ENCODE measurements around the gene SCIMP. TPM values are rescaled to one million over a fixed set of nuclear protein-coding genes. Genes with fewer than 3 reads are reported as not detected.
"Not testable (repeated sequence)": the region's sequence is repeated elsewhere in the genome, so short reads cannot be mapped to it uniquely, and the experiment has no call there.

The SCIMP gene
- total RNA-seq, 2 experiments from 2014 or later = not detected

DNA sequence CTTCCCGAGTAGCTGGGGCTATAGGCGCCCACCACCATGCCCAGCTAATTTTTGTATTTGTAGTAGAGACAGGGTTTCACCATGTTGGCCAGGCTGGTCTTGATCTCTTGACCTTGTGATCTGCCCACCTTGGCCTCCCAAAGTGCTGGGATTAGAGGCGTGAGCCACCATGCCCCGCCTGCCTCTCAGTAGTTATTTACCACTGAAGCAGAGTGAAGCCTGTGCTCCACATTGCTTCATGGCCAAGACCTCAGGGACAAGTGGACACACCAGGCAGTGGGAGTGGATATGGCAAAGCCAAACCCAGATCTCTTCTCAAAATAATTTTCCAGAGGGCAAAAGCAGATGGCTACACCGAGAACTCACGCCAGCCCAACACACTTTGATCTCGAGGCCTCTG is 1.2 kb downstream of the SCIMP start:
- H3K4me3 Mint-ChIP-seq; H3K27ac Mint-ChIP-seq; H3K36me3 Mint-ChIP-seq (ENCODE audit: low read depth); H3K9me3 Mint-ChIP-seq; intact Hi-C loops (cut with micrococcal nuclease); CTCF ChIA-PET; DNase-seq; H3K27me3 Mint-ChIP-seq (ENCODE audit: low read depth): not testable (repeated sequence)
- H3K4me1 Mint-ChIP-seq (ENCODE audit: low read depth) = peaks cover 11% of the 10 kb centered on the region

DNA sequence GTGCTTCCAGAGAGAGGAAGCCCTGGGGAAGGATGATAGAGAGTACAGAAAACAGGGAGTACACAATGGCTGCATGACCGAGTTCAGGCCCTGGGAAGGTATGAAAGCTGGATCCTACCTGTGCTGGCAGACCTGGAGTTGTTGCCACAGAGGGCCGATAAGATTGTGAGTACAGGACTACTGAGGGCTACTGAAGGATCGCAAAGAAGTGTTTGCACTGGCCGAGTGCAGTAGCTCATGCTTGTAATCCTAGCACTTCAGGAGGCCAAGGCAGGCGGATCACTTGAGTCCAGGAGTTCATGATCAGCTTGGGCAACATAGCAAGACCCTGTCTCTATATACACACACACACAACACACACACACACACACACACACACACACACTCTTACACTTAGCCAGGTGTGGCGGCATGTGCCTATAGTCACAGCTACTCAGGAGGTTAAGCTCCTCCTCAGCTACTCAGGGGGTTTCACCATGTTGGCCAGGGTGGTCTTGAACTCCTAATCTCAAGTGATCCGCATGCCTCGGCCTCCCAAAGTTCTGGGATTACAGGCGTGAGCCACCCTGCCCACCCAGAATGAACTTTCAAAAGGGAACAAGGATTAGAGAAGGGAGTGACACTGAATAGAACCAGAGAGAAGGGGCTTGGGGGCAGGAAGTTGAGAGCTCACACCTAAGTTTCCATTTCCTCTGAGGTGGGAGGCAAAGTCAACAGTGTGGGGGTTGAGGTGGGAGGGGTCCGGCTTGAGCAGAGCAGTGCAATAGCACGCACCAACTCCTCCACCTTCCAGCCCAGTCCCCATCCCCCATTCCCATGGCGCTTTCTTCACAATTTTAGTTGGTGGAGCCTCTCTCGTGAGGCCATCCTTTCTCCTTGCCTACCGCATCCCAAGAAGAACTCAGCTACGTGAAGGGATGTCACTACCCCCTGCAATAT is 7.5 kb downstream of the SCIMP start:
- intact Hi-C loops (cut with micrococcal nuclease) = no loop called here
- Mint-ChIP-seq H3K4me3 (no peak overlapping the region), H3K9me3 (no peaks in the 10 kb centered on the region), H3K27ac (no peak overlapping the region), H3K4me1 (ENCODE audit: low read depth) (peaks cover 17% of the 10 kb centered on the region), H3K36me3 (ENCODE audit: low read depth) (peaks cover 1% of the 10 kb centered on the region), H3K27me3 (ENCODE audit: low read depth) (no peaks in the 10 kb centered on the region)
- peak; percentile 33 for DNase-seq
- CTCF ChIA-PET = interaction anchor here (0.6 to 4.3 kb wide), 3 partner anchors 10 to 46 kb away, joined by 4 to 22 read pairs (median 7); no protein-coding TSS in a partner anchor

DNA sequence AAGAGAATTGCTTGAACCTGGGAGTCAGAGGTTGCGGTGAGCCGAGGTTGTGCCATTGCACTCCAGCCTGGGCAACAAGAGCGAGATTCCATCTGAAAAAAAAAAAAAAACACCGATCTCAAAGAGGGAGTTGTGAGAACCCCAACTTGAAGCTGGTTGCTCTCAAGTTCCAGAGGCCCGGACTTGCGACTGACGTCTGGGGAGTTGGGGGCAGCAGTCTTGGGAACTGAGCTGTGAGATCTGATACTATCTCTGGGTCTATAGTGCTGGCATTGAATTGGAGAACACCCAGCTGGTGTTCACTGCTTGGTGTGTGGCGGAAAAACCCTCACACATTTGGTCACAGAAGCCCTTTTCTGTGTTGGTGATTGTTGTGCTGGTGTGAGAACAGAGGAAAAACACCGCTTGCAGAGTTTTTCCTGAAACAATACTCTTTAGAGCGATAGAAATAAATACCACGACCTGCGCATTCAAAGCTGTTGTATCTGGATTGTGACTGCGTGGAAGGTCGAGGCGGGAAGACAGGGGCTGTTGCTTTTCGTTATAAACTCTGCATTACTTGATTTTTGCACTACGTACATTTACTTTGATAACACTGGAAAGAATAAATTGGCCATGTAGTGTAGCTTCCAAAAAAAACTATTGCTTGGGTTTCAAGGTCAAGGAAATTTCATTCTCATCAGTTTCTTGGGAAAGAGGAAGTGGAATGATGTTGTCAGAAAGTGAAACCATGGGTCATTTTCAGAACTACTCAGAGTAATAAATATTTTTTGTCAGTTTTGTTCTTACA is 8.8 kb downstream of the SCIMP start:
- Mint-ChIP-seq H3K27ac (no peak overlapping the region), H3K4me3 (no peak overlapping the region), H3K4me1 (ENCODE audit: low read depth) (peaks cover 24% of the 10 kb centered on the region), H3K9me3 (no peaks in the 10 kb centered on the region), H3K36me3 (ENCODE audit: low read depth) (peaks cover 1% of the 10 kb centered on the region), H3K27me3 (ENCODE audit: low read depth) (no peaks in the 10 kb centered on the region)
- CTCF ChIA-PET = interaction anchor here (4.3 kb wide), 1 partner anchor 11 kb away, joined by 22 read pairs; no protein-coding TSS in a partner anchor
- intact Hi-C loops (cut with micrococcal nuclease) = no loop called here
- DNase-seq = no peak

DNA sequence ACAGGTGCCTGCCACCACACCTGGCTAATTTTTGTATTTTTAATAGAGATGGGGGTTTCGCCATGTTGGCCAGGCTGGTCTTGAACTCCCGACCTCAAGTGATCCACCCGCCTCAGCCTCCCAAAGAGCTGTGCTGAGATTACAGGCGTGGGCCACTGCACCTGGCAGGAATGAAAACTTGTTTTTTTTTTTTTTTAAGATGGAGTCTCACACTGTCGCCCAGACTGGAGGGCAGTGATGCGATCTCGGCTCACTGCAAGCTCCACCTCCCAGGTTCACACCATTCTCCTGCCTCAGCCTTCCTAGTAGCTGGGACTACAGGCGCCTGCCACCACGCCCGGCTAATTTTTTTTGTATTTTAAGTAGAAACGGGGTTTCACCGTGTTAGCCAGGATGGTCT is 12.7 kb downstream of the SCIMP start:
- H3K27me3 Mint-ChIP-seq (ENCODE audit: low read depth); H3K4me3 Mint-ChIP-seq; H3K9me3 Mint-ChIP-seq; H3K27ac Mint-ChIP-seq; CTCF ChIA-PET; DNase-seq; H3K36me3 Mint-ChIP-seq (ENCODE audit: low read depth): not testable (repeated sequence)
- intact Hi-C loops (cut with micrococcal nuclease) = loop anchor here (1.0 kb wide), 1 partner anchor 11 kb away; no protein-coding TSS in a partner anchor
- H3K4me1 Mint-ChIP-seq (ENCODE audit: low read depth) = peaks cover 16% of the 10 kb centered on the region

DNA sequence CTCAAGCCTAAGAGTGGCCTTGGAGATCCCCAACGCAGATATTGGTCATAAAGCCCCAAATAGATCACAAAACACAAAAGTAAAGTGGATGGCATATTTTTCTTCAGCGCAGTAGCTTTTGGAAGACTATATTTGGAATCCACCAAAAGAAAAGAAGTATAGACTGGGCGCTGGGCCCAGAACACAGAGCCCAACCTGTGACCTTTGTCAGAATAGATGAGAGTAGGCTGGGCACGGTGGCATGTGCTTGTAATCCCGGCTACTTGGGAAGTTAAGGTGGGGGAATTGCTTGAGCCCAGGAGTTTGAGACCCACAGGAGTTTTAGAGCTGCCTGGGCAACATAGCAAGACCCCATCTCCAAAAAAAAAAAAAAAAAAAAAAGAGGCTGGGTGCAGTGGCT is 14.6 kb downstream of the SCIMP start:
- H3K4me3 Mint-ChIP-seq = no peak overlapping the region
- DNase-seq = no peak
- no peaks in the 10 kb centered on the region for H3K9me3 Mint-ChIP-seq
- CTCF ChIA-PET = no interaction called here
- H3K36me3 Mint-ChIP-seq (ENCODE audit: low read depth) = peaks cover 1% of the 10 kb centered on the region
- intact Hi-C loops (cut with micrococcal nuclease) = no loop called here
- peaks cover 8% of the 10 kb centered on the region for H3K4me1 Mint-ChIP-seq (ENCODE audit: low read depth)
- H3K27ac Mint-ChIP-seq = peak overlapping the region; percentile 3
- H3K27me3 Mint-ChIP-seq (ENCODE audit: low read depth) = no peaks in the 10 kb centered on the region

DNA sequence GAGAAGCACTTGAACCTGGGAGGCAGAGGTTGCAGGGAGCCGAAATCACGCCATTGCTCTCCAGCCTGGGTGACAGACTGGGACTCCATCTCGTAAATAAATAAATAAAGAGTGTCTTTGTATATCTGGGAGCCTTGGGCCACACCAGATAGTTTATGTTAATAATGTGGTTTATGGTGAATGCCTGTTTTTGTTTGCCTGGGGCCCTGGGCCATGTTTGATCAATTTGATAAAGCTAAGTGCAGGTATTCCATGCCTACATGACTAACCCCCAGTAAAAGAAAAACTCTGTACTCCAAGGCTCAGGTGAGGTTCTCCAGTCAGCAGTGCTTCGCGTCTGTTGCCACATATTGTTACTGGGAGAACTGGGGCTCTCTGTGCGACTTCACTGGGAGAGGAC is 15.1 kb downstream of the SCIMP start:
- CTCF ChIA-PET = no interaction called here
- intact Hi-C loops (cut with micrococcal nuclease) = no loop called here
- Mint-ChIP-seq H3K27me3 (ENCODE audit: low read depth) (no peaks in the 10 kb centered on the region), H3K4me1 (ENCODE audit: low read depth) (peaks cover 8% of the 10 kb centered on the region), H3K27ac (no peak overlapping the region), H3K36me3 (ENCODE audit: low read depth) (no peaks in the 10 kb centered on the region), H3K4me3 (no peak overlapping the region), H3K9me3 (no peaks in the 10 kb centered on the region)
- DNase-seq = no peak

DNA sequence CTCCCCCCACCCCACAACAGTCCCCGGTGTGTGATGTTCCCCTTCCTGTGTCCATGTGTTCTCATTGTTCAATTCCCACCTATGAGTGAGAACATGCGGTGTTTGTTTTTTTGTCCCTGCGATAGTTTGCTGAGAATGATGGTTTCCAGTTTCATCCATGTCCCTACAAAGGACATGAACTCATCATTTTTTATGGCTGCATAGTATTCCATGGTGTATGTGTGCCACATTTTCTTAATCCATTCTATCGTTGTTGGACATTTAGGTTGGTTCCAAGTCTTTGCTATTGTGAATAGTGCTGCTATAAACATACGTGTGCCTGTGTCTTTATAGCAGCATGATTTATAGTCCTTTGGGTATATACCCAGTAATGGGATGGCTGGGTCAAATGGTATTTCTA is 17.1 kb downstream of the SCIMP start:
- H3K4me1 Mint-ChIP-seq (ENCODE audit: low read depth); H3K4me3 Mint-ChIP-seq; intact Hi-C loops (cut with micrococcal nuclease); H3K36me3 Mint-ChIP-seq (ENCODE audit: low read depth); DNase-seq; H3K27ac Mint-ChIP-seq; H3K9me3 Mint-ChIP-seq; H3K27me3 Mint-ChIP-seq (ENCODE audit: low read depth); CTCF ChIA-PET: not testable (repeated sequence)

DNA sequence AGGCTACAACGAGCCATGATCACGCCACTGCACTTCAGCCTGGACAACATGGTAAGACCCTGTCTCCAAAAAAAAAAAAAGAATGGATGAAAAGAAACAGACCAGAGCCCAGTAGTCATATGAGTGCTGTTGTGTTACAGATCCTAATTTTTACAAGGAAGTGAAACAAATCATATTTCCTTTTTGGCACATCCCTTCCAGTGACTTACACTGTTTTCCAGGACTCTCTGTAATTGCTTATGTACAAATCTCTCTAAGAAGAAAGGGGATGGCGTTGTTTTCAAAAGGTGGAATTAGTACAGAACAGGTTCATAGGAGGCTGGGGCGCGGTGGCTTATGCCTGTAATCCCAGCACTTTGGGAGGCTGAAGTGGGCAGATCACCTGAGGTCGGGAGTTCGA is 23.2 kb downstream of the SCIMP start:
- no peaks in the 10 kb centered on the region for H3K9me3 Mint-ChIP-seq
- no peaks in the 10 kb centered on the region for H3K36me3 Mint-ChIP-seq (ENCODE audit: low read depth)
- no peaks in the 10 kb centered on the region for H3K27me3 Mint-ChIP-seq (ENCODE audit: low read depth)
- intact Hi-C loops (cut with micrococcal nuclease) = loop anchor here (1.0 kb wide), 1 partner anchor 10 kb away; no protein-coding TSS in a partner anchor
- H3K27ac Mint-ChIP-seq = no peak overlapping the region
- no peak for DNase-seq
- CTCF ChIA-PET = no interaction called here
- H3K4me1 Mint-ChIP-seq (ENCODE audit: low read depth) = peaks cover 11% of the 10 kb centered on the region
- H3K4me3 Mint-ChIP-seq = no peak overlapping the region

DNA sequence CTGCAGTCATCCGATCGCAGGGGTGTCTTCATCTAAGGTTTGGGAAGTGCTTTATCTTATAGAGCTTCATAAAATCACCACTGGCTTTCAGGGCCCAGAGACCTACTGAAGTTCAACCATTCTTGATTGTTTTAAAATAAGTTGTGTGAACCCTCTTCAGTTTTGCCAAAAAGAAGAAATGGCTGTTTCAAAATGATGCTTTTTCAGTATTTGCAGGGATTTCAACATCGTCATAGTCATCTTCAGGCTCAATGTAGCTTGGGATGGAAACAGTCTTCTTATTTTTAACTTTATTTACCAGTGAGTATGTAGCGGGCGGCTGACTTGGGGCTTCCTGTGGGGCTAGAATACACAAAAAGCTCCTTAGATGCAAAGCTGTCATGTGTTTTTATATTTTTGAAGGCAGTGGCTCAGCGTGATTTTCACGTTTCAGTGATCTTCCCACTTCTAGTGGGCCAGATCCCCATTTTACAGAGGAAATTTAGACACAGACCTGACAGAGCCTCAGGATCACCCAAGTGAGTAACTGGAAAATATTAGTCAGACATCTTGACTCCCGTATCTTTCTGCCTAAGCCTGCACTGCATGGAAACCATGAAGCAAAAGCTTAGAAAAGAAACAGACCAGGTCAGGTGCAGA is 23.9 kb downstream of the SCIMP start:
- Mint-ChIP-seq H3K4me3 (no peak overlapping the region), H3K36me3 (ENCODE audit: low read depth) (no peaks in the 10 kb centered on the region), H3K27ac (no peak overlapping the region), H3K9me3 (no peaks in the 10 kb centered on the region), H3K4me1 (ENCODE audit: low read depth) (peaks cover 11% of the 10 kb centered on the region), H3K27me3 (ENCODE audit: low read depth) (no peaks in the 10 kb centered on the region)
- DNase-seq = no peak
- CTCF ChIA-PET = no interaction called here
- intact Hi-C loops (cut with micrococcal nuclease) = loop anchor here (1.0 kb wide), 1 partner anchor 11 kb away; no protein-coding TSS in a partner anchor

DNA sequence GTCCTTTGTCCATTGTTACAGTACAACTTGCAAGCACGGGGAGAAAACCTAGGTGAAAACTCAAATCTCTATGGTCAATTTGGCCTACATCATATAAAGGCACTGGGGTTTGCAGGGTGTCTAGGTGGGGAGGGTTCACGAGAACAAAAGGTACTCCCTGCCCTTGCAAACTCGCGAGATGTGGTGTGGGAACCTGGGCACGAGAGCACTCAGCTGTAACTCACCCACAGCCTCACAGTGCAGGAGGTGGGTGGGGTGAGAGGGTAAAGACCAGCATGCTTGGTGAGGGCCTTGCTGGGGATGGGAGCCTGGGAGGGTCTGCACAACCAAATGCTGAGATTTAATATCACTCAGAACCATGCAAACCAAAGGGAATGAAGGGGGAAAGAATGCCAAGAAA is 24.6 kb downstream of the SCIMP start:
- Mint-ChIP-seq H3K9me3 (no peaks in the 10 kb centered on the region), H3K36me3 (ENCODE audit: low read depth) (no peaks in the 10 kb centered on the region)
- CTCF ChIA-PET = no interaction called here

DNA sequence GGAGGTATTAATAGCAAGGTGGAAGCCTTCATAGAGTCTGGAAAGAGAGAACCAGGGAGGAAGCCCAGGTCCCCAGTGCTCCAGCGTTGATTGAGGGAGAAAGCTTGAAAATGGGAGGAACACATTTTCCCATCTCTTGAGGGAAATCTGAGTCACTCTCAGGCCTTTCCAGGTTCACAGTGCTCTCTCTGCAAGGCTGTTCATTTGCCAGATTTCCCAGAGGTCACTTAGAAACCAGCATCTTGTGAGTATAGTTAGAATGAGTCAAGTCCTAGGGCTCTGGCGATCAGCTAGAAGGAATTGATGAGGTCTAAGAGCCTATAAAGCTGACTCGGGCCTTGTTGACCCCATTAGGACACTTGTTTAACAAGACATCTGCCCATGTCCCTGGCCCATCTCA is 25.3 kb downstream of the SCIMP start:
- intact Hi-C loops (cut with micrococcal nuclease) = no loop called here
- CTCF ChIA-PET = no interaction called here
- H3K9me3 Mint-ChIP-seq = no peaks in the 10 kb centered on the region

More for the DNA sequence above, 24.6 kb downstream of the SCIMP start:
- no peak for DNase-seq
- no peak overlapping the region for H3K27ac Mint-ChIP-seq
- intact Hi-C loops (cut with micrococcal nuclease) = no loop called here
- peaks cover 11% of the 10 kb centered on the region for H3K4me1 Mint-ChIP-seq (ENCODE audit: low read depth)
- H3K4me3 Mint-ChIP-seq = no peak overlapping the region
- no peaks in the 10 kb centered on the region for H3K27me3 Mint-ChIP-seq (ENCODE audit: low read depth)

DNA sequence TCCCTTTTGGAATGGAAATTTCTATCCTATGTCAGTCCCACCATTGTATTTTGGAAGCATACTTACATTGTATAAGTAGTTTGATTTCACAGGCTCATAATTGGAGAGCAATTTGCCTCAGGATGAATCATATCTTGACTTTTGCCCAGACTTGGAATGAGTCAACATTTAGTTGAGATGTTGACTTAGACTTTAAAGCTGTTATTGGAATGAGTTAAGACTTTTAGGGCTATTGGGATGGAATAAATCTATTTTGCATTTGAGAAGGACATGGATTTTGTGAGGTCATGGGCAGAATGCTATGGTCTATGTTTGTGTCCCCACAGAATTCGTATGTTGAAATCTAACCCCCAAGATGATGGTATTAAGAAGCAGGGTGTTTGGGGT is 30.8 kb downstream of the SCIMP start:
- H3K36me3 Mint-ChIP-seq (ENCODE audit: low read depth) = peaks cover 3% of the 10 kb centered on the region
- no peak for DNase-seq
- peaks cover 4% of the 10 kb centered on the region for H3K4me1 Mint-ChIP-seq (ENCODE audit: low read depth)
- intact Hi-C loops (cut with micrococcal nuclease) = no loop called here
- no peaks in the 10 kb centered on the region for H3K9me3 Mint-ChIP-seq
- H3K27me3 Mint-ChIP-seq (ENCODE audit: low read depth) = no peaks in the 10 kb centered on the region
- no peak overlapping the region for H3K4me3 Mint-ChIP-seq
- CTCF ChIA-PET = no interaction called here
- H3K27ac Mint-ChIP-seq = no peak overlapping the region

More for the DNA sequence above, 25.3 kb downstream of the SCIMP start:
- no peak for DNase-seq
- Mint-ChIP-seq H3K27ac (no peak overlapping the region), H3K4me1 (ENCODE audit: low read depth) (peaks cover 11% of the 10 kb centered on the region), H3K4me3 (no peak overlapping the region), H3K27me3 (ENCODE audit: low read depth) (no peaks in the 10 kb centered on the region), H3K36me3 (ENCODE audit: low read depth) (no peaks in the 10 kb centered on the region)

All from activated naive CD4-positive, alpha-beta T cell treated with anti-CD3 and anti-CD28 coated beads for 36 hours (primary cell).